HG02759 (cell line): Measurements from ENCODE around the gene MAGOHB.
"Not testable (repeated sequence)": the region's sequence is repeated elsewhere in the genome, so short reads cannot be mapped to it uniquely, and the experiment has no call there.

Experiments used
- ATAC-seq: cut with Tn5 transposase; IDR thresholded peaks from one replicate; pipeline ENCODE4 v1.9.1; 2021; ENCODE audit warnings: mild to moderate bottlenecking, moderate library complexity; ENCODE audit not compliant: unreplicated experiment

MAGOHB gene

GRCh38 chr12:10613349-10614055 lies at the start of gene MAGOHB:
MAGOHB (minus strand) TSS chr12:10613609; CDS start chr12:10613532, 77 bp downstream.
- peak; percentile 97 for ATAC-seq

GRCh38 chr12:10661338-10661737 lies 47.9 kb upstream of the MAGOHB start:
- no peak for ATAC-seq

- no peak for ATAC-seq
These were observed 40.6 kb upstream of the MAGOHB start for GRCh38 chr12:10654003-10654402.

- ATAC-seq, result no peak
These were observed 38.8 kb upstream of the MAGOHB start for GRCh38 chr12:10652192-10652591.

GRCh38 chr12:10646576-10646975 lies 33.2 kb upstream of the MAGOHB start:
- not testable (repeated sequence) for ATAC-seq

- no peak for ATAC-seq
These were observed 32.5 kb upstream of the MAGOHB start for GRCh38 chr12:10645910-10646309.

GRCh38 chr12:10641735-10642500 lies 28.5 kb upstream of the MAGOHB start:
- ATAC-seq, result no peak

GRCh38 chr12:10638728-10639127 lies 25.3 kb upstream of the MAGOHB start:
- ATAC-seq, result no peak

GRCh38 chr12:10636611-10637010 lies 23.2 kb upstream of the MAGOHB start:
- ATAC-seq, result no peak

- ATAC-seq, result no peak
These were observed 22.7 kb upstream of the MAGOHB start for GRCh38 chr12:10636124-10636523.

GRCh38 chr12:10635306-10635705 lies 21.9 kb upstream of the MAGOHB start:
- no peak for ATAC-seq

GRCh38 chr12:10634427-10634826 lies 21.0 kb upstream of the MAGOHB start:
- ATAC-seq, result no peak

GRCh38 chr12:10633541-10633940 lies 20.1 kb upstream of the MAGOHB start:
- ATAC-seq, result no peak

- no peak for ATAC-seq
These were observed 18.8 kb upstream of the MAGOHB start for GRCh38 chr12:10632226-10632625.

GRCh38 chr12:10624605-10625004 lies 11.2 kb upstream of the MAGOHB start:
- ATAC-seq, result no peak

- ATAC-seq, result no peak
These were observed 9.7 kb upstream of the MAGOHB start for GRCh38 chr12:10623131-10623530.

GRCh38 chr12:10621278-10621677 lies 7.9 kb upstream of the MAGOHB start:
- no peak for ATAC-seq

- ATAC-seq, result no peak
These were observed 6.8 kb upstream of the MAGOHB start for GRCh38 chr12:10620078-10620779.

- no peak for ATAC-seq
These were observed 5.1 kb upstream of the MAGOHB start for GRCh38 chr12:10618338-10618987.

GRCh38 chr12:10617863-10618262 lies 4.5 kb upstream of the MAGOHB start:
- no peak for ATAC-seq

- no peak for ATAC-seq
These were observed 2.1 kb upstream of the MAGOHB start for GRCh38 chr12:10615532-10615931.
